GM19397 (cell line): ENCODE measurements around the gene PTPRN2.

Source experiments
- ATAC-seq: cut with Tn5 transposase; IDR thresholded peaks from one replicate; pipeline ENCODE4 v1.9.1; 2021; ENCODE audit warnings: mild to moderate bottlenecking, moderate library complexity; ENCODE audit not compliant: unreplicated experiment

PTPRN2 gene

GRCh38 chr7:158085741-158086695 is 501.6 kb downstream of the PTPRN2 start:
- ATAC-seq, result no peak

- no peak for ATAC-seq
Measured at GRCh38 chr7:158084555-158084954, 503.1 kb downstream of the PTPRN2 start.

DNA sequence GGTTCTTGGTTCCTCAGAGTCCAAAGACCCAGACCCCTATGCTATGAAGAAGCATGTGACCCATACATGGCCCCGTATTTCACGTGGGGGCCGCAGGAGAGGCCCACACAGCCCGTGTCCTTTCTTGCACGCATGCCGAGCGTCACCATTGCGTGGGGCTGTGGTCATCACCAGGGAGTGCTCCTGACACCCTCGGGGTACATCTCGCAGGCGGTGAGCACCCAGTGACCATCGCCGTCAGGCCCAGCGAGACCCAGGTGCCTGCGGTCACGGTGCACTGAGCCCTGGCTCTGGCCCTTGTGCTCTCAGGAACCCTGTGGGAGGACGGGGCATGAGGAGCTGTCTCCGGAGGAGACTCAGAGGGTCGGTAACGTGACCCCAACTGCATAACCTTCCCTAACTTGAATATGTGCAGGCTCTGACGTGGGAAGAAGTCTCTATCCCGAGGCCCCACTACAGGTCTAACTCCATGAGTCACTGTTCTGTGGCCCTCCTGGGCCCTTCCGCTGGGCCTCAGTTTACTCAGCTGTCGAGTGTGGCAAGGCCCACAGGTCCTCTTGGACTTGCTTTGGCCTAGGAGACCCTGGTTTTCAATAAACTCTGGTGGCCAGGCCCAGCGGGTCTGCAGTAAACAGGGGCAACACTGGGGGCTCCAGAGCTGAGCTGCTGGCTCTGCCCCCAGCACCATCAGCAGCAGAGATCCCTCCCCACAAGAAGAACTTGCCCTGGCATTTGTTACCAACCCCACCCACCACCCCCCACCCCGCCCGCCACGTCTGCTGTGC is 503.9 kb downstream of the PTPRN2 start:
- ATAC-seq, result no peak

GRCh38 chr7:158082761-158083160 is 504.9 kb downstream of the PTPRN2 start:
- no peak for ATAC-seq

- ATAC-seq, result no peak
Measured at GRCh38 chr7:158080899-158081445, 506.7 kb downstream of the PTPRN2 start.

GRCh38 chr7:158077934-158078910 is 509.4 kb downstream of the PTPRN2 start:
- no peak for ATAC-seq

DNA sequence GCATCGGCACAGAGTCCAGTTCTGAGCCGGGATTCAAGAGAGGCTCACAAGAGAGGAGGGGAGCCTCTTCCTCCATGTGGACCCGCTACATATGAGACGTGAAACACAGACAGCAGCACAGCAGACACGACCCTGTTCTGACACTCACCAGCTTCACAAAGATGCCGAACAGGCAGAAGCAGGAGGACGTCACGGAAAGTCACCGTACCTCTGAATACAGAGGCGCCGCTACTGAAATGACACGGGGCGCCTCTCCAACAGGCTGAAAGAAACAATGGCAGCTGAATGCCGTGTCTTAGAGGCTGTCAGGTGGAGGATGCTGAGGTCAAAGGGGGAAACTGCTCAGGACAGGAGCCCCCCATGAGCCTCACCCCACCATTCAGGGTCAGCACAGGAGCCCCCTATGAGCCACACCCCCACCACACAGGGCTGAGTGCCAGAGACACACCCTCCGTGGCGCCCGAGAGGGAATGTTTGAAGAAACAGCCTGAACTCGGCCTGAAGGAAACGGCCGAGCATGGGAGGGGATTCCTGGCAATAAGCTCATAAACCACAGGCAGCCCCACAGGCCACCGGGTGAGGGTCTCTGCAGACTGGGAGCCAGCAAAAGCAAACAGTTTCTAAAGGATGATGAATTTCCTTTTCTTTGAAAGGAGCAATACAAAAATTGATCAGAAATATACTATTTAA is 510.3 kb downstream of the PTPRN2 start:
- no peak for ATAC-seq

GRCh38 chr7:158076656-158077055 is 511.0 kb downstream of the PTPRN2 start:
- no peak for ATAC-seq

GRCh38 chr7:158076215-158076614 is 511.4 kb downstream of the PTPRN2 start:
- ATAC-seq, result no peak

DNA sequence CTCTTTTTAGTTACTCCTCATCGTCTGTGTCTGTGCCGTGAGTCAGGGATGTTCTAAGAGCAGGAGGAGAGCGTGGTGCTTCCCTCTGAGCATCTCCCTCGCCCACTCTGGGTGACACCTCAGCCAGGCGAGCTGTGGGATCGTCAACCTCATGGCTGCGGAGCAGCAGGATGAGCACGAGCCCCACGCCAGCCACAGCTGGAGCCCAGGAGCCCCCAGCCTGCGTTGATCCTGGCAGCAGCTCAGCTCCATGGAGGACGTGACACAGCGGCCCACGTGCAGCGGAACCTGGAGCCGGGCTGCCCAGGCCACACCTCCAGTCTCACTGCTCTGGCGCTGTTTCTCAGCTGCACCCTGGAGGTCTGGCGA is 512.0 kb downstream of the PTPRN2 start:
- ATAC-seq, result no peak

DNA sequence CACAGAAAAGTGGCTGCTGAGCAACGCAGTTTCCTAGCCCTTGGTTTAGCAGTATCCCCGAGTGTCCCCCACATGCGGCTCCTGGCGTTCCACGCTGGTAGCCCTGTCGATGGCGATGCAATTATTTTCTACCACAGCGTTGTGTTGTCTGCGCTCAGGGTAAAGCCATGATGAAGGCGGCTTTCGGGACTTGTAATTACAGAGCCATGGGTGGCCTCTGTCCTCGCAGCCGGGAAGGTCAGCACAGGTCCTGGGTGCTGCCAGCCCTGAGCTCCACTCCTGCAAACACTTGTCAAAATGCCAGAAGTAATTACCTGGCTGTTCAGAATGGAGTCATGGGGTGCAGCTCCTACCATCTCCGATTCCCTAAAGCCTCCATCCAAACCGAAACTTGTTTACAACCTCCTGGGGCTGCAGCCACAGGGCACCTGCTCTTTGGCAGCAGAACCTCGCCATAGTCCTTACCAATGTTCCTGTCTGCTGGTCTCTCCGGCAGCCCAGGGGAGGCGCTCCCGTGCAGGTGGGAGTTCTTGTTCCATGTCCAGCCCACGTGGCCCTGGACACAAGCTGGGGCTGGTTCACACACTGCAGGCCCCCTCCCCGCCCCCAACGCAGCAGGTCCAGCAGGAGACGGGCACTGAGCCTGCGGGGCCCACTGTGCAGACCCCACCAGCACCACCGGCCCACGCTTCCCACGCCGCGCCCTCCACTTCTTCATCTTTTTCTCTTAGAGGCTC is 512.6 kb downstream of the PTPRN2 start:
- no peak for ATAC-seq

- no peak for ATAC-seq
Measured at GRCh38 chr7:158073845-158074840, 513.5 kb downstream of the PTPRN2 start.

DNA sequence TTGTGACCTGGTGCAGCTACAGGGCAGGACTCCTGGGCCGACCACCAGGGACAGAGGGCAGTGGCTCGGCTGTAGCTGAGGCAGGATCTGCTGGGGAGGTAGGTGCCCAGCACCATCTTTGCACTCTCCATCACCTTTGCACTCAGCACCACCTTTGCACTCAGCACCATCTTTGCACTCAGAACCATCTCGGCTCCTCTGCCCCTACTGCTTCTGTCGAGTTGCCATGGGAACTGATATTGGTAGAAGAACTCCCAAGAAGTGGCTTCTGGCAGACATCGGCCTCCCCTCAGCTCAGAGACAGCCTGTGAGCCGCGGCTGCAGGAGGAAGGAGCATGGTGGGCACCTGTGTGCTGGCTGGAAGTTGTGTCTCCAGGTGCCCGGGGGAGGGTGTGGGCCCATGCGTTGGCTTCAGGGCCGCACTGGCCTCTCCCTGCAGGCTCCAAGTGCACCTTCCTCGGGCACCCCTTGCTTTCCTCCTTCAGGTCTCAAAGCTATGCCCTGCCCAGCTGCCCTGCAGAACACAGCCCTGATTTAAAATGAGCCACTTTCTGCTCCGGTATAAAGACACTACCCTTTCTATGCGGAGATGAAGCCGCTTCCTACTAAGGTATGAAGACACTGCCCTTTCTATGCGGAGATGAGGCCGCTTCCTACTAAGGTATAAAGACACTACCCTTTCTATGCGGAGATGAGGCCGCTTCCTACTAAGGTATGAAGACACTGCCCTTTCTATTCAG is 514.5 kb downstream of the PTPRN2 start:
- ATAC-seq, result no peak

GRCh38 chr7:158070222-158070920 is 517.3 kb downstream of the PTPRN2 start:
- no peak for ATAC-seq

- ATAC-seq, result no peak
Measured at GRCh38 chr7:158068853-158069252, 518.8 kb downstream of the PTPRN2 start.

GRCh38 chr7:158067931-158068482 is 519.6 kb downstream of the PTPRN2 start:
- ATAC-seq, result no peak
